ENCODE results near the gene TENT4A. TPM values are rescaled to one million over a fixed set of nuclear protein-coding genes. Genes with fewer than 3 reads are reported as not detected.

TENT4A gene
- total and polyA plus RNA-seq, 10 of the 15 experiments (the other 5 are each of a cell fraction or from before 2014, with no cell fraction given): 1.4 to 30.6 (median 12.5) TPM

DNA sequence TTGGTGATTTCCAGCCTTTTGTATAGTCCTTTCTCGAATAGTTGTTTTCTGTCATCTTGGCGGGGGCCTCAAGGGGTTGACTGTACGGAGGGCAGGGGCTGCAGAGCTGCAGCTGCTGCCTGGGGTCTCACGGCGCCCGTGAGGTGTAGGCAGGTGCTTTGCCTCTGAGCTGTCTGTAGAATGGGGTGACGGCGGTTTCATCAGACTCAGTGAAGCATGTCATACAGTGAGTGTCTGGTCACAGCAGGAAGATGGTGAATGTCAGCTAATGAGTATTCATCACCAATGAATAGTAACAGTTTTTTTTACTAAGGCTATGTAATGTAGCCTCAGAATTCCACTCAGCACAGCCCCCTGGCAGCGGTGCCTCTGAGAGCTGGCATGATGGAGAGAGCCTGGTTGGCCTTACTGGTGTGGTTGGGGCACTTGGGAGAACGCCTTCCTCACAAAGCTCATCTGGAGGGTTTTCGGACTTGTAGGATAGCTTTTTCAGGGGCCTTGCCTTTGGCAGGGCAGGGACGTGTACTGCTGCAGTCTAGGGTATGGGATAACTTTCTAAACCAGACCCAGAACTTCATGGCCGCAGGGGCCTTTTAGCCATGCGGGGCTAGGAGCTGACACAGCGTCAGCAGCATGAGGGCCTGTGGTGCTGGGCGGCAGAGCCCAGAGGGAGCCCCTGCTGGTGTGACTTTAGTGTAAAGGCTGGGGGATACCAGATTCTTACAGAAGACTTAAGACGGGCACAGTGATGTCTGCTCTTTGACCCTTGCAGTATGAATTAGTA is 15.0 kb downstream of the TENT4A start (continued):
- TF ChIP-seq, protein P1, sequence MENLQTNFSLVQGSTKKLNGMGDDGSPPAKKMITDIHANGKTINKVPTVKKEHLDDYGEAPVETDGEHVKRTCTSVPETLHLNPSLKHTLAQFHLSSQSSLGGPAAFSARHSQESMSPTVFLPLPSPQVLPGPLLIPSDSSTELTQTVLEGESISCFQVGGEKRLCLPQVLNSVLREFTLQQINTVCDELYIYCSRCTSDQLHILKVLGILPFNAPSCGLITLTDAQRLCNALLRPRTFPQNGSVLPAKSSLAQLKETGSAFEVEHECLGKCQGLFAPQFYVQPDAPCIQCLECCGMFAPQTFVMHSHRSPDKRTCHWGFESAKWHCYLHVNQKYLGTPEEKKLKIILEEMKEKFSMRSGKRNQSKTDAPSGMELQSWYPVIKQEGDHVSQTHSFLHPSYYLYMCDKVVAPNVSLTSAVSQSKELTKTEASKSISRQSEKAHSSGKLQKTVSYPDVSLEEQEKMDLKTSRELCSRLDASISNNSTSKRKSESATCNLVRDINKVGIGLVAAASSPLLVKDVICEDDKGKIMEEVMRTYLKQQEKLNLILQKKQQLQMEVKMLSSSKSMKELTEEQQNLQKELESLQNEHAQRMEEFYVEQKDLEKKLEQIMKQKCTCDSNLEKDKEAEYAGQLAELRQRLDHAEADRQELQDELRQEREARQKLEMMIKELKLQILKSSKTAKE (IDR thresholded peaks at IDR 0.05; ENCODE audit: low read depth, poor library complexity, severe bottlenecking): peak; percentile 86
- no peak for TF ChIP-seq TCF7 (IDR thresholded peaks at IDR 0.05; ENCODE audit: borderline replicate concordance)
- TF ChIP-seq ESRRA (IDR thresholded peaks at IDR 0.05; ENCODE audit: low read length): no peak
- no peak for TF ChIP-seq RELA (IDR thresholded peaks at IDR 0.05; ENCODE audit: borderline replicate concordance, partially characterized antibody)
- no peak for TF ChIP-seq GABPA (IDR thresholded peaks at IDR 0.05; ENCODE audit: low read depth)
- TF ChIP-seq SP1 (IDR thresholded peaks at IDR 0.05; ENCODE audit: low read depth, low read length): no peak
- 0 out of 2 replicates have a peak, but pooled peaks have one; percentile 15 for TF ChIP-seq POLR2A (IDR thresholded peaks at IDR 0.05; ENCODE audit: low read depth, low read length)
- 0 out of 4 replicates have a peak, but pooled peaks of 1 of the 2 experiments have one; percentile 23 for TF ChIP-seq ETV6 (conservative IDR thresholded peaks at IDR 0.05 in 1 of 2, IDR thresholded peaks at IDR 0.05 in 1 of 2; ENCODE audit: borderline replicate concordance in 1 of 2, low read depth in 1 of 2)
- TF ChIP-seq IRF4 (IDR thresholded peaks at IDR 0.05; ENCODE audit: low read depth, low read length): 0 out of 2 replicates have a peak, but pooled peaks have one; percentile 35
- no peak for TF ChIP-seq HCFC1 (IDR thresholded peaks at IDR 0.05; ENCODE audit: low read length)
- no peak for TF ChIP-seq JUND (IDR thresholded peaks at IDR 0.05; ENCODE audit: low read depth, low read length)
- TF ChIP-seq CREM (IDR thresholded peaks at IDR 0.05; ENCODE audit: low read depth): peak; percentile 57; the same call in 1 of the 2 replicates
- peak; percentile 53; the same call in 1 of the 2 replicates for TF ChIP-seq BMI1 (IDR thresholded peaks at IDR 0.05; ENCODE audit: borderline replicate concordance)
- TF ChIP-seq, protein P2, sequence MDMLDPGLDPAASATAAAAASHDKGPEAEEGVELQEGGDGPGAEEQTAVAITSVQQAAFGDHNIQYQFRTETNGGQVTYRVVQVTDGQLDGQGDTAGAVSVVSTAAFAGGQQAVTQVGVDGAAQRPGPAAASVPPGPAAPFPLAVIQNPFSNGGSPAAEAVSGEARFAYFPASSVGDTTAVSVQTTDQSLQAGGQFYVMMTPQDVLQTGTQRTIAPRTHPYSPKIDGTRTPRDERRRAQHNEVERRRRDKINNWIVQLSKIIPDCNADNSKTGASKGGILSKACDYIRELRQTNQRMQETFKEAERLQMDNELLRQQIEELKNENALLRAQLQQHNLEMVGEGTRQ (IDR thresholded peaks at IDR 0.05; ENCODE audit: borderline replicate concordance, low read depth, low read length): no peak
- no peak; the same call in none of the 2 replicates for TF ChIP-seq GATAD2B (conservative IDR thresholded peaks at IDR 0.05; ENCODE audit: low read depth)
- peak; percentile 36; the same call in 1 of the 2 replicates for TF ChIP-seq JUNB (IDR thresholded peaks at IDR 0.05)
- TF ChIP-seq SIX5 (IDR thresholded peaks at IDR 0.05; ENCODE audit: low read depth, low read length, severe bottlenecking): no peak
- TF ChIP-seq ZNF217 (IDR thresholded peaks at IDR 0.05): 0 out of 2 replicates have a peak, but pooled peaks have one; percentile 87
- TF ChIP-seq MEF2A (IDR thresholded peaks at IDR 0.05; ENCODE audit: insufficient read depth, low read depth, low read length): 0 out of 2 replicates have a peak, but pooled peaks have one; percentile 17
- TF ChIP-seq ATF7 (IDR thresholded peaks at IDR 0.05; ENCODE audit: low read depth): peak; percentile 86
- 0 out of 2 replicates have a peak, but pooled peaks have one; percentile 5 for TF ChIP-seq POLR2AphosphoS2 (IDR thresholded peaks at IDR 0.05; ENCODE audit: low read depth, low read length)
- no peak for TF ChIP-seq CHD4 (IDR thresholded peaks at IDR 0.05)
- TF ChIP-seq, protein P3, sequence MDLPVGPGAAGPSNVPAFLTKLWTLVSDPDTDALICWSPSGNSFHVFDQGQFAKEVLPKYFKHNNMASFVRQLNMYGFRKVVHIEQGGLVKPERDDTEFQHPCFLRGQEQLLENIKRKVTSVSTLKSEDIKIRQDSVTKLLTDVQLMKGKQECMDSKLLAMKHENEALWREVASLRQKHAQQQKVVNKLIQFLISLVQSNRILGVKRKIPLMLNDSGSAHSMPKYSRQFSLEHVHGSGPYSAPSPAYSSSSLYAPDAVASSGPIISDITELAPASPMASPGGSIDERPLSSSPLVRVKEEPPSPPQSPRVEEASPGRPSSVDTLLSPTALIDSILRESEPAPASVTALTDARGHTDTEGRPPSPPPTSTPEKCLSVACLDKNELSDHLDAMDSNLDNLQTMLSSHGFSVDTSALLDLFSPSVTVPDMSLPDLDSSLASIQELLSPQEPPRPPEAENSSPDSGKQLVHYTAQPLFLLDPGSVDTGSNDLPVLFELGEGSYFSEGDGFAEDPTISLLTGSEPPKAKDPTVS (IDR thresholded peaks at IDR 0.05; ENCODE audit: low read depth, low read length): no peak
- TF ChIP-seq ZSCAN29 (IDR thresholded peaks at IDR 0.05): no peak
- no peak for TF ChIP-seq RAD51 (IDR thresholded peaks at IDR 0.05)
- peak; percentile 28 to 49; a peak in 2 of 4 replicates for TF ChIP-seq IKZF2 (IDR thresholded peaks at IDR 0.05)
- peak; percentile 91 for TF ChIP-seq MTA2 (IDR thresholded peaks at IDR 0.05; ENCODE audit: low read depth)
